Hepatocyte (in vitro differentiated cells): ENCODE results near the gene CASP2. TPM values are rescaled to one million over a fixed set of nuclear protein-coding genes. Genes with fewer than 3 reads are reported as not detected.
"Not testable (repeated sequence)": the region's sequence is repeated elsewhere in the genome, so short reads cannot be mapped to it uniquely, and the experiment has no call there.

Experiments used
- DNase-seq: peaks from one replicate; pipeline ENCODE4 v3.0.0-alpha.2; 2016; ENCODE audit warnings: low spot score
- H2AFZ ChIP-seq: fragments of 200-600 bp; sonication (generic); 2 replicates; pipeline ENCODE4 v1.6.0; 2016; ENCODE audit warnings: antibody characterized with exemption, mild to moderate bottlenecking
- H3K27ac ChIP-seq: fragments of 200-600 bp; sonication (generic); 2 replicates; pipeline ENCODE4 v1.5.1; 2016; ENCODE audit warnings: mild to moderate bottlenecking
- H3K27me3 ChIP-seq: fragments of 200-600 bp; sonication (generic); 2 replicates; pipeline ENCODE4 v1.6.1; 2016
- H3K36me3 ChIP-seq: fragments of 200-600 bp; sonication (generic); replicated peaks from 2 replicates; pipeline ENCODE4 v1.5.1; 2016; ENCODE audit warnings: low read depth; ENCODE audit not compliant: insufficient read depth
- H3K4me1 ChIP-seq: fragments of 200-600 bp; sonication (generic); 2 replicates; pipeline ENCODE4 v1.5.1; 2016; ENCODE audit warnings: mild to moderate bottlenecking, moderate library complexity; ENCODE audit not compliant: insufficient read depth
- H3K4me2 ChIP-seq: fragments of 200-600 bp; sonication (generic); 2 replicates; pipeline ENCODE4 v1.6.0; 2016
- H3K4me3 ChIP-seq: fragments of 200-600 bp; sonication (generic); 2 replicates; pipeline ENCODE4 v1.5.1; 2016; ENCODE audit warnings: mild to moderate bottlenecking
- H3K79me2 ChIP-seq: fragments of 200-600 bp; sonication (generic); 2 replicates; pipeline ENCODE4 v1.6.0; 2017; ENCODE audit warnings: mild to moderate bottlenecking
- H3K9me2 ChIP-seq: fragments of 200-600 bp; sonication (generic); replicated peaks from 2 replicates; pipeline ENCODE4 v1.6.0; 2017; ENCODE audit warnings: mild to moderate bottlenecking; ENCODE audit not compliant: insufficient read depth
- H3K9me3 ChIP-seq: fragments of 200-600 bp; sonication (generic); 2 replicates; pipeline ENCODE4 v1.5.1; 2016; ENCODE audit warnings: low read depth, mild to moderate bottlenecking
- H4K20me1 ChIP-seq: fragments of 200-600 bp; sonication (generic); 2 replicates; pipeline ENCODE4 v1.6.0; 2016; ENCODE audit warnings: mild to moderate bottlenecking; ENCODE audit not compliant: insufficient read depth, poor library complexity, severe bottlenecking
- CTCF ChIP-seq: fragments of 200-600 bp; sonication (generic); IDR thresholded peaks from 2 replicates; pipeline ENCODE4 v1.5.1; 2016; ENCODE audit warnings: antibody characterized with exemption, mild to moderate bottlenecking; ENCODE audit not compliant: poor library complexity
- EZH2 ChIP-seq: fragments of 200-600 bp; sonication (generic); IDR thresholded peaks from 2 replicates; pipeline ENCODE4 v1.6.1; 2016; ENCODE audit warnings: antibody characterized with exemption, mild to moderate bottlenecking, borderline replicate concordance
- EZH2phosphoT487 ChIP-seq: fragments of 200-600 bp; sonication (generic); IDR thresholded peaks from one replicate; pipeline ENCODE4 v1.6.1; 2018; ENCODE audit warnings: antibody characterized with exemption, mild to moderate bottlenecking, low read depth, moderate library complexity; ENCODE audit not compliant: unreplicated experiment, severe bottlenecking
- WGBS: methylation state at CpG from one replicate; pipeline ENCODE4 v1.1.6; 2016; ENCODE audit warnings: low lambda C conversion rate; ENCODE audit errors: missing lambda C conversion rate; 5-methylcytosine and 5-hydroxymethylcytosine counted together
- polyA plus RNA-seq: library from polyadenylated mRNA; unstranded; fragments of >200 nt; fragmentation: Nextera tagmentation; extraction: Ambion mirVana; gene quantifications from 2 replicates; pipeline ENCODE4 v1.2.1, GENCODE V29; 2016
- total RNA-seq: library from RNA; depleted of rRNA; stranded (reverse); fragments of >200 nt; gene quantifications from 2 replicates; pipeline ENCODE4 v1.2.3, GENCODE V29; 2014

CASP2 gene
- total and polyA plus RNA-seq, 2 experiments from 2014 or later: 8.5 to 11.9 TPM

GRCh38 chr7:143261901-143262300 is 26.2 kb upstream of the CASP2 start:
- Histone ChIP-seq H3K9me3 (no peaks in the 10 kb centered on the region), H3K9me2 (no peaks in the 10 kb centered on the region), H3K79me2 (peaks cover 18% of the 10 kb centered on the region), H3K27ac (no peak overlapping the region), H3K4me3 (no peak overlapping the region), H3K27me3 (no peaks in the 10 kb centered on the region), H2AFZ (no peak overlapping the region), H4K20me1 (no peaks in the 10 kb centered on the region), H3K4me1 (peaks cover 12% of the 10 kb centered on the region), H3K4me2 (no peak overlapping the region), H3K36me3 (no peaks in the 10 kb centered on the region)
- no peak for DNase-seq
- TF ChIP-seq CTCF (no peak), EZH2 (no peak), EZH2phosphoT487 (no peak)
- 100% methylated on average over 1 of the region's 1 CpG for WGBS

DNA sequence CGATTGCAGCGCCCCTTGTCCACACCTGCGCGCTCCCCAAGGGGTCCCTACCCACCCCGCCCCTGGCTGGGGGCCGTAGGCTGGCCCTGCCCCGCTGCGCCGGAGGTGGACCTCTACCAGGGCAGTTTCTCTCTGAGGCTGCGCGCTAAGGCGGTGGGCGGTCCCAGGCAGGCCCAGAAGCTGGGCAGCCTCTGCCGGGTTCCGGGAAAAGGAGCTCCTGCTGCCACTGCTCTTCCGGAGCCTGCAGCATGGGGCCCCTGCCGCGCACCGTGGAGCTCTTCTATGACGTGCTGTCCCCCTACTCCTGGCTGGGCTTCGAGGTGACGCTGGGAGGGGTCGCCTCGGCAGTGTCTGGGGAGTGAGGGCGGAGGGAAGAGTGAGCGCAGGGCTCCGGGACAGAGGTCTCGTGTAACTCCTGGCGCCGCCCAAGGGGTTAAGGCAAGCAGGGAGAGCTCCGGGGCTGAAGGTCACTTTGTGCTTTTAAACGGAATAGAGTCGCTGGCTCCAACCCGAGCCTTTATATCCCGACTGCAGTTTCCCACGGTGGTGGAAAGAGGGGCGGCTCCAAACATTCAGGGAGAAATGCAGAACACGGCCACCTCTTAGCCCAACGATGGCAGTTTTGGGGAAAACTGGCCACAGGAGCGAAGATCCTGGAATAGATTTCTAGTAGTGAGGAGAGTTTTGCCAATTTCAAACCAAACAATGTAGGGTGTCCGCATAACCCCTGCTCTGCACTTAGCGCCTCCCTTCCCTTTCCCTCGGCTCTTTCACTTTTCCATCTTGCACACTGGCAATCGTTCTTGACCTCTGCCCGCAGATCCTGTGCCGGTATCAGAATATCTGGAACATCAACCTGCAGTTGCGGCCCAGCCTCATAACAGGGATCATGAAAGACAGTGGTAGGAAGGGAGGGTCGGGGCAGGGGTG is 24.6 kb upstream of the CASP2 start, which contains the start of gene GSTK1:
TSS of gene GSTK1 (plus strand) at position 176 of the 930 bp plus-strand sequence. CDS start at position 249, 73 bp downstream.
- Histone ChIP-seq H3K4me1 (peaks cover 12% of the 10 kb centered on the region), H2AFZ (peak within 1 kb of the TSS; percentile 62), H3K27ac (peak within 1 kb of the TSS; percentile 86), H3K9me3 (no peaks in the 10 kb centered on the region), H4K20me1 (no peaks in the 10 kb centered on the region), H3K79me2 (peaks cover 18% of the 10 kb centered on the region), H3K27me3 (no peaks in the 10 kb centered on the region), H3K9me2 (no peaks in the 10 kb centered on the region), H3K36me3 (no peaks in the 10 kb centered on the region), H3K4me2 (peak within 1 kb of the TSS; percentile 84), H3K4me3 (peak within 1 kb of the TSS; percentile 50)
- WGBS: 6% methylated on average over 47 of the region's 48 CpGs
- peak; percentile 90 for DNase-seq
- no peak for TF ChIP-seq EZH2phosphoT487
- TF ChIP-seq EZH2: no peak
- no peak for TF ChIP-seq CTCF

DNA sequence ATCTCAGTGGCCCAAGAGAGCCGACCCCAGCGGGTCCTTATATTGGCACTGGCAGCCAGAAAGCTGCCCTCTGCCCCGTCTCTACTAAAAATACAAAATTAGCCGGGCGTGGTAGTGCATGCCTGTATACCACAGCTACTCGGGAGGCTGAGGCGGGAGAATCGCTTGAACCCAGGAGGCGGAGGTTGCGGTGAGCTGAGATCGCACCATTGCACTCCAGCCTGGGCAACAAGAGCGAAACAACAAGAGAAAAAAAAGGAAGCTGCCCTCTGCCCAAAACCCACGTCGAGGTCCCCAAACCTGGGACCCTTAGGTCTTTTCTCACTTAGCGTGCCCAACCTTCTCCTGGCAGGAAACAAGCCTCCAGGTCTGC is 24.0 kb upstream of the CASP2 start:
- peak overlapping the region; percentile 62 for H2AFZ ChIP-seq
- not testable (repeated sequence) for H3K9me3 ChIP-seq, H3K9me2 ChIP-seq, H3K36me3 ChIP-seq, H4K20me1 ChIP-seq, DNase-seq, H3K27me3 ChIP-seq
- H3K4me3 ChIP-seq: peak overlapping the region; percentile 50
- H3K4me1 ChIP-seq: peaks cover 12% of the 10 kb centered on the region
- H3K27ac ChIP-seq: peak overlapping the region; percentile 86
- peak overlapping the region; percentile 84 for H3K4me2 ChIP-seq
- peaks cover 18% of the 10 kb centered on the region for H3K79me2 ChIP-seq
- 83% methylated on average over 15 of the region's 15 CpGs for WGBS

DNA sequence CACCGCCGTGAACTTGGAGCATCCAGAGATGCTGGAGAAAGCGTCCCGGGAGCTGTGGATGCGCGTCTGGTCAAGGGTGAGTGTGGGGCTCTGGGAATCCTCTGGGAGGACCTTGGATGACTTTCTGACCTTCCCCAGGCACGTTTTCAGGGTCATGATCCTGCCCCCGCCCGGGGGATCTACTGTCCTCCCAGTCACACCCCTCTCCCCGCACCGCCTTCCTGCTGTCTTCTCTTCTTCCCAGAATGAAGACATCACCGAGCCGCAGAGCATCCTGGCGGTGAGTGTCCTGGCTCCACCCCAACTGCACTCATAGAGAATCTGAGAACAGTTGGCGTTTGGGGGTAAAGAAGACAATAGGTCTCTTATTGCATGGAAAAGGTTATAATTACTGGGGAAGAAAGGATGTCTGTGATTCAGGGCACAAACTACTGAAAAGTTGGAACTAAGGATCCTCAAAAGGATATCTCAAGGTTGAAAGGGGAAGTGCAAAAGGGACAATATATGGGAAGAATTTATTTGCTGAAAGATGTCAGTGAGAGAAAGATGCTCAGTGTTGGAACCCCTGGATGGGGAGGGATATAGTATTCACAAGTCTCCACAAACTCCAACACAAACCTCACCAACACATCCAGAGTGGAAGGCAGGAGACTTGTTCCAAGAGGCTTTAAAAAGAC is 23.0 kb upstream of the CASP2 start:
- WGBS: 94% methylated on average over 15 of the region's 15 CpGs
- H3K9me3 ChIP-seq: no peaks in the 10 kb centered on the region
- no peak overlapping the region for H3K4me3 ChIP-seq
- no peak overlapping the region for H3K27ac ChIP-seq
- no peak overlapping the region for H2AFZ ChIP-seq
- TF ChIP-seq CTCF: no peak
- no peak for TF ChIP-seq EZH2
- no peak for TF ChIP-seq EZH2phosphoT487
- peak overlapping the region; percentile 84 for H3K4me2 ChIP-seq
- H3K4me1 ChIP-seq: peaks cover 7% of the 10 kb centered on the region
- H4K20me1 ChIP-seq: no peaks in the 10 kb centered on the region
- H3K79me2 ChIP-seq: peaks cover 18% of the 10 kb centered on the region
- H3K9me2 ChIP-seq: no peaks in the 10 kb centered on the region
- no peaks in the 10 kb centered on the region for H3K36me3 ChIP-seq
- no peak for DNase-seq
- H3K27me3 ChIP-seq: no peaks in the 10 kb centered on the region
